Measurements from ENCODE around the gene MED27. TPM values are rescaled to one million over a fixed set of nuclear protein-coding genes. Genes with fewer than 3 reads are reported as not detected.

MED27 gene
- total RNA-seq, 2 donors from 2014 or later = 19.2 to 28.9 TPM

GRCh38 chr9:131984564-131984963 lies 95.1 kb downstream of the MED27 start:
- H3K4me3 Mint-ChIP-seq = no peak overlapping the region
- ATAC-seq = no peak
- no peaks in the 10 kb centered on the region for H3K27me3 Mint-ChIP-seq
- no peak for DNase-seq
- no peaks in the 10 kb centered on the region for H3K36me3 Mint-ChIP-seq (ENCODE audit: low read depth)
- no peak overlapping the region for H3K27ac Mint-ChIP-seq
- peaks cover 8% of the 10 kb centered on the region for H3K4me1 Mint-ChIP-seq
- H3K9me3 ChIP-seq (ENCODE audit: control insufficient read depth, low read length, poor library complexity, severe bottlenecking) = no peaks in the 10 kb centered on the region

GRCh38 chr9:131982671-131983239 lies 96.9 kb downstream of the MED27 start:
- ATAC-seq (no peak), DNase-seq (no peak)
- H3K4me3 Mint-ChIP-seq = no peak overlapping the region
- no peak overlapping the region for H3K27ac Mint-ChIP-seq
- peaks cover 17% of the 10 kb centered on the region for H3K4me1 Mint-ChIP-seq
- H3K27me3 Mint-ChIP-seq = no peaks in the 10 kb centered on the region
- no peaks in the 10 kb centered on the region for H3K36me3 Mint-ChIP-seq (ENCODE audit: low read depth)
- H3K9me3 ChIP-seq (ENCODE audit: control insufficient read depth, low read length, poor library complexity, severe bottlenecking) = no peaks in the 10 kb centered on the region

GRCh38 chr9:131982102-131982501 lies 97.6 kb downstream of the MED27 start:
- H3K27ac Mint-ChIP-seq = no peak overlapping the region
- peaks cover 17% of the 10 kb centered on the region for H3K4me1 Mint-ChIP-seq
- ATAC-seq (no peak), DNase-seq (no peak)
- no peak overlapping the region for H3K4me3 Mint-ChIP-seq
- H3K27me3 Mint-ChIP-seq = no peaks in the 10 kb centered on the region
- H3K9me3 ChIP-seq (ENCODE audit: control insufficient read depth, low read length, poor library complexity, severe bottlenecking) = no peaks in the 10 kb centered on the region
- H3K36me3 Mint-ChIP-seq (ENCODE audit: low read depth) = no peaks in the 10 kb centered on the region

- H3K4me3 Mint-ChIP-seq = no peak overlapping the region
- peaks cover 16% of the 10 kb centered on the region for H3K4me1 Mint-ChIP-seq
- no peak overlapping the region for H3K27ac Mint-ChIP-seq
- no peaks in the 10 kb centered on the region for H3K36me3 Mint-ChIP-seq (ENCODE audit: low read depth)
- no peaks in the 10 kb centered on the region for H3K27me3 Mint-ChIP-seq
- DNase-seq (no peak), ATAC-seq (no peak)
- H3K9me3 ChIP-seq (ENCODE audit: control insufficient read depth, low read length, poor library complexity, severe bottlenecking) = no peaks in the 10 kb centered on the region
Measured at GRCh38 chr9:131981116-131981776, 98.4 kb downstream of the MED27 start.

GRCh38 chr9:131980267-131981016 lies 99.2 kb downstream of the MED27 start:
- Mint-ChIP-seq H3K4me3 (no peak overlapping the region), H3K4me1 (peaks cover 16% of the 10 kb centered on the region), H3K27me3 (no peaks in the 10 kb centered on the region), H3K36me3 (ENCODE audit: low read depth) (no peaks in the 10 kb centered on the region), H3K27ac (no peak overlapping the region)
- no peak for DNase-seq
- no peaks in the 10 kb centered on the region for H3K9me3 ChIP-seq (ENCODE audit: control insufficient read depth, low read length, poor library complexity, severe bottlenecking)
- ATAC-seq = no peak

GRCh38 chr9:131977109-131977838 lies 102.4 kb downstream of the MED27 start:
- no peak for ATAC-seq
- H3K27ac Mint-ChIP-seq = no peak overlapping the region
- H3K36me3 Mint-ChIP-seq (ENCODE audit: low read depth) = no peaks in the 10 kb centered on the region
- H3K4me1 Mint-ChIP-seq = peaks cover 11% of the 10 kb centered on the region
- no peaks in the 10 kb centered on the region for H3K9me3 ChIP-seq (ENCODE audit: control insufficient read depth, low read length, poor library complexity, severe bottlenecking)
- DNase-seq = no peak
- H3K27me3 Mint-ChIP-seq = no peaks in the 10 kb centered on the region
- no peak overlapping the region for H3K4me3 Mint-ChIP-seq

- Mint-ChIP-seq H3K36me3 (ENCODE audit: low read depth) (no peaks in the 10 kb centered on the region), H3K27me3 (no peaks in the 10 kb centered on the region), H3K4me1 (peaks cover 11% of the 10 kb centered on the region), H3K4me3 (no peak overlapping the region), H3K27ac (no peak overlapping the region)
- no peak for DNase-seq
- H3K9me3 ChIP-seq (ENCODE audit: control insufficient read depth, low read length, poor library complexity, severe bottlenecking) = no peaks in the 10 kb centered on the region
- ATAC-seq = no peak
Measured at GRCh38 chr9:131976157-131977108, 103.2 kb downstream of the MED27 start.

- ATAC-seq (no peak), DNase-seq (no peak)
- Mint-ChIP-seq H3K27me3 (no peaks in the 10 kb centered on the region), H3K27ac (no peak overlapping the region), H3K36me3 (ENCODE audit: low read depth) (peaks cover 9% of the 10 kb centered on the region), H3K4me1 (peaks cover 11% of the 10 kb centered on the region), H3K4me3 (no peak overlapping the region)
- no peaks in the 10 kb centered on the region for H3K9me3 ChIP-seq (ENCODE audit: control insufficient read depth, low read length, poor library complexity, severe bottlenecking)
Measured at GRCh38 chr9:131972889-131973288, 106.8 kb downstream of the MED27 start.

- Mint-ChIP-seq H3K27me3 (no peaks in the 10 kb centered on the region), H3K4me1 (peaks cover 9% of the 10 kb centered on the region), H3K4me3 (no peak overlapping the region), H3K36me3 (ENCODE audit: low read depth) (peaks cover 9% of the 10 kb centered on the region), H3K27ac (no peak overlapping the region)
- no peaks in the 10 kb centered on the region for H3K9me3 ChIP-seq (ENCODE audit: control insufficient read depth, low read length, poor library complexity, severe bottlenecking)
- ATAC-seq (no peak), DNase-seq (no peak)
Measured at GRCh38 chr9:131971482-131972074, 108.1 kb downstream of the MED27 start.

- no peaks in the 10 kb centered on the region for H3K27me3 Mint-ChIP-seq
- DNase-seq (no peak), ATAC-seq (no peak)
- peaks cover 10% of the 10 kb centered on the region for H3K4me1 Mint-ChIP-seq
- H3K9me3 ChIP-seq (ENCODE audit: control insufficient read depth, low read length, poor library complexity, severe bottlenecking) = no peaks in the 10 kb centered on the region
- H3K27ac Mint-ChIP-seq = no peak overlapping the region
- H3K4me3 Mint-ChIP-seq = no peak overlapping the region
- peaks cover 9% of the 10 kb centered on the region for H3K36me3 Mint-ChIP-seq (ENCODE audit: low read depth)
Measured at GRCh38 chr9:131969469-131969989, 110.1 kb downstream of the MED27 start.

- Mint-ChIP-seq H3K27ac (no peak overlapping the region), H3K4me1 (peaks cover 10% of the 10 kb centered on the region), H3K4me3 (no peak overlapping the region), H3K36me3 (ENCODE audit: low read depth) (peaks cover 9% of the 10 kb centered on the region), H3K27me3 (no peaks in the 10 kb centered on the region)
- no peaks in the 10 kb centered on the region for H3K9me3 ChIP-seq (ENCODE audit: control insufficient read depth, low read length, poor library complexity, severe bottlenecking)
- no peak for ATAC-seq
- no peak for DNase-seq
Measured at GRCh38 chr9:131968632-131969031, 111.0 kb downstream of the MED27 start.

- H3K4me3 Mint-ChIP-seq = no peak overlapping the region
- H3K4me1 Mint-ChIP-seq = peaks cover 7% of the 10 kb centered on the region
- ATAC-seq (no peak), DNase-seq (no peak)
- peaks cover 5% of the 10 kb centered on the region for H3K36me3 Mint-ChIP-seq (ENCODE audit: low read depth)
- H3K27me3 Mint-ChIP-seq = no peaks in the 10 kb centered on the region
- no peaks in the 10 kb centered on the region for H3K9me3 ChIP-seq (ENCODE audit: control insufficient read depth, low read length, poor library complexity, severe bottlenecking)
- no peak overlapping the region for H3K27ac Mint-ChIP-seq
Measured at GRCh38 chr9:131965841-131966240, 113.8 kb downstream of the MED27 start.

Data from T-helper 17 cell (primary cell).